Stimulated activated memory B cell treated with anti-CD40 and anti-IgM and Interleukin-4, amounts not matched to agents 10 μg/mL and 1 μg/mL and 100 μg/mL, for 72 hours (primary cell): Measurements from ENCODE around the gene MARCHF2.
A peak's percentile ranks its signal among the peaks of the same experiment; 100 is the strongest.
"Not testable (repeated sequence)": the region's sequence is repeated elsewhere in the genome, so short reads cannot be mapped to it uniquely, and the experiment has no call there.

Experiments
- ATAC-seq: fragments of 150-1000 bp; cut with Tn5 transposase; 2 replicates; pipeline ENCODE4 v1.10.0; 2021
- H3K27ac Mint-ChIP-seq: one replicate; pipeline ENCODE4 v1.8.0; 2022; ENCODE audit warnings: mild to moderate bottlenecking, mixed read lengths
- H3K27me3 Mint-ChIP-seq: one replicate; pipeline ENCODE4 v1.8.0; 2022; ENCODE audit warnings: mixed read lengths
- H3K36me3 Mint-ChIP-seq: one replicate; pipeline ENCODE4 v1.8.0; 2022; ENCODE audit warnings: mixed read lengths
- H3K4me1 Mint-ChIP-seq: one replicate; pipeline ENCODE4 v1.8.0; 2022; ENCODE audit warnings: mixed read lengths
- H3K4me3 Mint-ChIP-seq: one replicate; pipeline ENCODE4 v1.8.0; 2022; ENCODE audit warnings: mild to moderate bottlenecking, moderate library complexity, mixed read lengths
- H3K9me3 Mint-ChIP-seq: one replicate; pipeline ENCODE4 v1.8.0; 2022; ENCODE audit warnings: mixed read lengths

Gene MARCHF2

DNA sequence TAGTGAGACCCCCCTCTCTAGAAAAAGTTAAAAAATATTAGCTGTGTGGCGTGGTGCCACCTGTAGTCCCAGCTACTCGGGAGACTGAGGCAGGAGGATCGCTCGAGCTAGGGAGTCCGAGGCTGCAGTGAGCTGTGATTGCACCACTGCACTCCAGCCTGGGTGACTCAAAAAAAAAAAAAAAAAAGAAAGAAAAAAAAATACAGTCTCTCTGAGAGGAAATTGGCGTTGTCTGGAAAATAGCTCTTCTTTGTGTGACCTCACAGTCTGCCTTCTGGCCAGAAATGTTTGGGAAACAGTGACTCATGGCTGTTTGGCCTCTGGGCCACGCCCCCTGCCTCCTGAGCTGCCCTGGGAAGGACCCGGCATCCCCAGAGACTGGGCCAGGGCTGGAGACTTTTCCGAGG lies 10.7 kb downstream of the MARCHF2 start:
- Mint-ChIP-seq H3K27me3 (no peaks in the 10 kb centered on the region), H3K36me3 (peaks cover 33% of the 10 kb centered on the region), H3K4me3 (no peak overlapping the region), H3K4me1 (no peaks in the 10 kb centered on the region), H3K9me3 (no peaks in the 10 kb centered on the region), H3K27ac (no peak overlapping the region)
- ATAC-seq = no peak

DNA sequence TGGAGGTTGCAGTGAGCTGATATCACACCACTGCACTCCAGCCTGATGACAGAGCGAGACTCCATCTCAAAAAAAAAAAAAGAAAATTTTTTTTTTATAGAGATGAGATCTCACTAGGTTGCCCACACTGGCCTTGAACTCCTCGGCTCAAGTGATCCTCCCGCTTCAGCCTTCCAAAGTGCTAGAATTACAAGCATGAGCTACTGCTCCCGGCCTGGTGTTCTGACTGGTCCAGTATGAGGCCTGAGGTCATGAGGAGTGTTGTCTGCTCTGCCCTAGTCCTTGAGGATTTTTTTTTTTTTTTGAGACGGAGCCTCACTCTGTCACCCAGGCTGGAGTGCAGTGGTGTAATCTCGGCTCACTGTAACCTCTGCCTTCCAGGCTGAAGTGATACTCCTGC lies 12.2 kb downstream of the MARCHF2 start:
- not testable (repeated sequence) for H3K9me3 Mint-ChIP-seq, ATAC-seq, H3K27me3 Mint-ChIP-seq, H3K4me1 Mint-ChIP-seq, H3K4me3 Mint-ChIP-seq, H3K27ac Mint-ChIP-seq
- H3K36me3 Mint-ChIP-seq = peaks cover 38% of the 10 kb centered on the region

DNA sequence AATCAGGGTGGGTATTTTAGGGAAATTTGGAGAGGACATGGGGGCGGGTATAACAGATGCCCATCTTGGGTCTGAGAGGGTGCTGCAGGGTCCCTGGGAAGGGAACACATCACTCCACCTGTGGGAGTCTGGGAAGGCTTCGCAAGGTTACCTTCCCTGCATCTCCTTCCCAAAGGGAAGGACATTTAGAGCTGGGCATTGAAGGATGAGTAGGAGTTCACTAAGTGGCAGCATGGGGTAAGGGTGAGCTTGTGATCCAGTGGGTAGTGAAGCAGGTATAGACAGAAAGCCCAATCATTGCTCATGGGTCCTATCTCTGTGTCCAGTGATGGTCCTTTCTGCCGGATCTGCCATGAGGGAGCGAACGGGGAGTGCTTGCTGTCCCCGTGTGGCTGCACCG lies 13.2 kb downstream of the MARCHF2 start:
- no peaks in the 10 kb centered on the region for H3K9me3 Mint-ChIP-seq

DNA sequence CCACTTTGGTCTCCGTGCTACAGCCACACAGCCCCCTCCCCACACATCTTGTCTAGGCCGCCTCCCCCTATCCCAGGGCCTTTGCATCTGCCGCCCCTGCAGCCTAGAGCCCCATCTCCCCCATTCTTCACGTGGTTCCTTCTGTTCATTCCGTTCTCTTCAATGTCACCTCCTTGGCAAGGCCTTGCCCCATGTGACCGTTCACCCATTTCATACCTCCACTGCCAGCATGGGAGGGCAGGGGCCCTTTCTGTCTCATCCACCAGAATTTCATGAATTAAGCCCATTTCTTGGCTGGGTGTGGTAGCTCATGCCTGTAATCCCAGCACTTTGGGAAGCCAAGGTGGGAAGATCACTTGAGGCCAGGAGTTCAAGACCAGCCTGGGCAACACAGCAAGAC lies 15.9 kb downstream of the MARCHF2 start:
- H3K4me1 Mint-ChIP-seq = no peaks in the 10 kb centered on the region
- H3K27me3 Mint-ChIP-seq = no peaks in the 10 kb centered on the region
- no peak overlapping the region for H3K4me3 Mint-ChIP-seq
- H3K36me3 Mint-ChIP-seq = peaks cover 32% of the 10 kb centered on the region
- no peaks in the 10 kb centered on the region for H3K9me3 Mint-ChIP-seq
- H3K27ac Mint-ChIP-seq = no peak overlapping the region
- no peak for ATAC-seq

More for the DNA sequence above, 13.2 kb downstream of the MARCHF2 start:
- peaks cover 46% of the 10 kb centered on the region for H3K36me3 Mint-ChIP-seq
- H3K4me1 Mint-ChIP-seq = no peaks in the 10 kb centered on the region
- ATAC-seq = no peak
- H3K4me3 Mint-ChIP-seq = no peak overlapping the region
- no peak overlapping the region for H3K27ac Mint-ChIP-seq
- H3K27me3 Mint-ChIP-seq = no peaks in the 10 kb centered on the region

DNA sequence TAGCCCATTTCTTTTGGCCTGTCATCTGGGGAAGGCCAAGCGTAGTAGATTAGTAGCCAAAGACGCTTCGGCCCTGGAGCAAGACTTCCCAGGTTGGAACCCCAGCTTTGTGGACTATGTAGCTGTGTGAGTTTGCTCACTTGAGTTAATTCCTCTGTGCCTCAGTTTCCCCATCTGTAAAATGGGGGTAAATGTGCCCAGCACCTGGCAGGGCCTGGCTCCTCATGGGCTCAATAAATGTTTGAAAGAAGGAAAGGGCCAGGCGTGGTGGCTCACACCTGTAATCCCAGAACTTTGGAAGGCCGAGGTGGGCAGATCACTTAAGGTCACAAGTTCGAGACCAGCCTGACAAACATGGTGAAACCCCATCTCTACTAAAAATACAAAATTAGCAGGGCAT lies 16.7 kb downstream of the MARCHF2 start:
- no peak for ATAC-seq
- Mint-ChIP-seq H3K36me3 (peaks cover 32% of the 10 kb centered on the region), H3K27me3 (no peaks in the 10 kb centered on the region), H3K4me3 (no peak overlapping the region), H3K27ac (no peak overlapping the region), H3K4me1 (no peaks in the 10 kb centered on the region), H3K9me3 (no peaks in the 10 kb centered on the region)

DNA sequence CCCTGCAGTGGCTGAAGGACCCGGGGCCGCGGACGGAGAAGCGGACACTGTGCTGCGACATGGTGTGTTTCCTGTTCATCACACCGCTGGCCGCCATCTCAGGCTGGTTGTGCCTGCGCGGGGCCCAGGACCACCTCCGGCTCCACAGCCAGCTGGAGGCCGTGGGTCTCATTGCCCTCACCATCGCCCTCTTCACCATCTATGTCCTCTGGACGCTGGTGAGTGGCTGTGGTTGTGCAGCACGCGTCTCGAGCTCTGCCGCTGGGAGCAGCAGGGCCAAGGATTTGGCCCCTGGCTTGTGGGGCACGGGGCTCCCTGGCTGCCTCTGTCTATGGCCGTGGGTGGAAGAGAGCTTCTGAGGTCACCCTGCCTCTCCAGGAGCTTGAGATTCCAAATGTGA lies 17.5 kb downstream of the MARCHF2 start:
- Mint-ChIP-seq H3K4me1 (peaks cover 1% of the 10 kb centered on the region), H3K36me3 (peaks cover 38% of the 10 kb centered on the region), H3K9me3 (no peaks in the 10 kb centered on the region), H3K4me3 (no peak overlapping the region), H3K27ac (no peak overlapping the region), H3K27me3 (no peaks in the 10 kb centered on the region)
- ATAC-seq = no peak

DNA sequence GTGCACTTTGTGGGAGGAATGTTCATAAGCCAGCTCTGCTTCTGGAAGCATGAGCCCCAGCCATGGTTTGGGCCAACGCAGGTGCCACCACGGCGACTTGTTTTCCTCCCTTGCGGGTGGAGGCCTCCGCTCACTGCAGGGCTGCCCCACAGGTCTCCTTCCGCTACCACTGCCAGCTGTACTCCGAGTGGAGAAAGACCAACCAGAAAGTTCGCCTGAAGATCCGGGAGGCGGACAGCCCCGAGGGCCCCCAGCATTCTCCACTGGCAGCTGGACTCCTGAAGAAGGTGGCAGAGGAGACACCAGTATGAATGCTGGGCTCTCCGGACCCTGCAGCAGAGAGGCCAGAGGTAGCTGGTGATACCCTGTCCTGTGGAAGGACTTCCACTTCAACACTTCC lies 25.1 kb downstream of the MARCHF2 start:
- peaks cover 7% of the 10 kb centered on the region for H3K4me1 Mint-ChIP-seq
- no peak for ATAC-seq
- H3K9me3 Mint-ChIP-seq = no peaks in the 10 kb centered on the region
- no peak overlapping the region for H3K27ac Mint-ChIP-seq
- no peak overlapping the region for H3K4me3 Mint-ChIP-seq
- H3K27me3 Mint-ChIP-seq = no peaks in the 10 kb centered on the region
- H3K36me3 Mint-ChIP-seq = peaks cover 12% of the 10 kb centered on the region

DNA sequence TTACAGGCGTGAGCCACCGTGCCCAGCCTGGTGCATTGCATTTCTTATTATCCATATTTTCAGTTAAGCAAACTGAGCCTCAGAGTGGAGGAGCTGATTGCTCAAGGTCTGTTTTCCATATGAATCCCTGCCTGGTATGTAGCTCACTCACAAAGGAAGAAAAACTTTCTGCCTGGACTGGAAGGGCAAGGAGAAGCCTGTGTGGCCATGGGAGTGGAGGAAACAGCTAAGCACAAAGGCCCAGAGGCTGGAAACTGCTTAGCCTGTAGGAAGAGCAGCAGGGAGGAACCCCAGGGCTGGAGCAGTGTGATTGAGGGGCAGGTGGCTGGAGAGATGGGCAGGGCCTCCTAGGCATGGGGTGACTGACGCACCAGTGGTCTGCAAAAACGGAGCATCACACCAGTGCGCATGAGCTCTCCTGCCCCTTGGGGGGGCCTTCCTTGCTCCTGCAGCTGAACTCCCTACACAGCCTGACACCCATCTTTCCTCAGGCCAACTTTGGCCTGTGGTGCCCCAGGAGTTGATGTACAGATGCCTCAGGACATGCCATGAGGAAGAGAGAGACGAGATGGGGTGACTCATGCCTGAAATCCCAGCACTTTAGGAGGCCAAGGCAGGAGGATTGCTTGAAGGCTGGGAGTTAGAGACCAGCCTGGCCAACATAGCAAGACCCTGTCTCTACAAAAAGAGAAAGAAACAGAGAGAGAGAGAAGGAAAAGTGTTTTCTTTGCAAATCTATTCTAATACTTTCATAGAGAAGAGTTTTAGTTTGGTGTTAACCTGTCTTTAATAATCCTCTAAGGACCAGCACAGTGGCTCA lies 28.8 kb downstream of the MARCHF2 start:
- peaks cover 16% of the 10 kb centered on the region for H3K4me1 Mint-ChIP-seq
- peaks cover 7% of the 10 kb centered on the region for H3K36me3 Mint-ChIP-seq
- H3K9me3 Mint-ChIP-seq = no peaks in the 10 kb centered on the region
- no peak for ATAC-seq
- no peak overlapping the region for H3K27ac Mint-ChIP-seq
- H3K27me3 Mint-ChIP-seq = no peaks in the 10 kb centered on the region
- H3K4me3 Mint-ChIP-seq = no peak overlapping the region

DNA sequence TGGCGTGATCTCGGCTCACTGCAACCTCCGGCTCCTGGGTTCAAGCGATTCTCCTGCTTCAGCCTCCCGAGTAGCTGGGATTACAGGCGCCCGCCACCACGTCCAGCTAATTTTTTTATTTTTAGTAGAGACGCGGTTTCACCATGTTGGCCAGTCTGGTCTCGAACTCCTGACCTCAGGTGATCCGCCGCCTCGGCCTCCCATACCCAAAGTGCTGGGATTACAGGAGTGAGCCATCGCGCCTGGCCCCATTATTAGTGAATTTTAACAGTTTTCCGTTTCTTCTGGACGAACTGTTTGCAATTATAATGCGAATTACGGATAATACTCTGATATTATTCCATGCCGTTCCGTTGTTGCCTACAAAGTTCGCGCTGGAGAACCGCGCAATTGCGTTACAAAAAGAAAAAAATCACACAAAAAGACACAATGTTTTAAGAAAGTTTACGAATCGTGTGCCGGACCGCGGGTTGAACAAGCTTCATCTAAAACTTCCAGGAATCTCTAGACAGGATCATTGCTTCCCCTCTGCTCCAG lies 31.1 kb downstream of the MARCHF2 start:
- peaks cover 39% of the 10 kb centered on the region for H3K4me1 Mint-ChIP-seq
- H3K9me3 Mint-ChIP-seq, H3K27me3 Mint-ChIP-seq, ATAC-seq: not testable (repeated sequence)
- H3K4me3 Mint-ChIP-seq = peak overlapping the region; percentile 90
- peak overlapping the region; percentile 89 for H3K27ac Mint-ChIP-seq
- peaks cover 17% of the 10 kb centered on the region for H3K36me3 Mint-ChIP-seq

DNA sequence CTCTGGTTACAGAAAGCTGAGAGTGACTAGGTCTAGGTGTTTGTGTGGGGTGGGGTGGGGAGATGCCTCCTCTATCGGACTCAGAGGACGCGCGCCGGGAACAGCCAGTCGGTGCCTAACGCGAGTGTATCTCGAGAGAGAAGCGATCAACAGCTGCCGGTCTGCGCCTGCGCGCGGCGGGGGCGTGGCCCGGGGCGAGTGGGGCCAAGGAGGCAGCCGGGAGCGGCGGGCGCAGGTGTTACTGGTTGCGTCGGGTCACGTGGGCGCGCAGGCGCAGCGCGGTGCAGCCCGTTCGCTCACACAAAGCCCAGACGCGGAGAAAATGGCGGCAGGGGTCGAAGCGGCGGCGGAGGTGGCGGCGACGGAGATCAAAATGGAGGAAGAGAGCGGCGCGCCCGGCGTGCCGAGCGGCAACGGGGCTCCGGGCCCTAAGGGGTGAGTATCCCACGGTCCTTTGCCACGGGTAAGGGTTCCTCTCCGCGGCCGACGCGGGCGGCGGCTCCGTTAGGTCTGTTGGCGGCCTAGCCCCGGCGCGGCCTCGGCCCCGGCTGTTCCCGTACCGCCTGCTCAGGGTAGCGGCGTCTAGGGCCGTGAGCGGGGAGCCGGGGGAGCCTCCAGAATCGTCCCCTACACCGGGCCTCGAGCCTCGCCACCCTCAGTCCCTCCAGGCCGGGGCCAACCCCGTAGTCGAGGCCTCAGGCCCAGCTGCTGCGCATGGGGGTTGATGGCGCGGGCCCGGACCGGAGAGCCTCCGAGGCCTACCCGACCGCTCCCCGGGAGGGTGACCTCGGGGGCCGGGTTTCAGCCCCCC lies 31.8 kb downstream of the MARCHF2 start, which contains the start of gene HNRNPM:
Gene HNRNPM (plus strand): TSS at position 299 of the 811 bp plus-strand sequence. CDS start 24 bp downstream, at position 323.
- Mint-ChIP-seq H3K27me3 (no peaks in the 10 kb centered on the region), H3K27ac (peak within 1 kb of the TSS; percentile 89), H3K4me3 (peak within 1 kb of the TSS; percentile 90), H3K9me3 (no peaks in the 10 kb centered on the region), H3K36me3 (peaks cover 19% of the 10 kb centered on the region), H3K4me1 (peaks cover 42% of the 10 kb centered on the region)
- peak; percentile 98 for ATAC-seq

DNA sequence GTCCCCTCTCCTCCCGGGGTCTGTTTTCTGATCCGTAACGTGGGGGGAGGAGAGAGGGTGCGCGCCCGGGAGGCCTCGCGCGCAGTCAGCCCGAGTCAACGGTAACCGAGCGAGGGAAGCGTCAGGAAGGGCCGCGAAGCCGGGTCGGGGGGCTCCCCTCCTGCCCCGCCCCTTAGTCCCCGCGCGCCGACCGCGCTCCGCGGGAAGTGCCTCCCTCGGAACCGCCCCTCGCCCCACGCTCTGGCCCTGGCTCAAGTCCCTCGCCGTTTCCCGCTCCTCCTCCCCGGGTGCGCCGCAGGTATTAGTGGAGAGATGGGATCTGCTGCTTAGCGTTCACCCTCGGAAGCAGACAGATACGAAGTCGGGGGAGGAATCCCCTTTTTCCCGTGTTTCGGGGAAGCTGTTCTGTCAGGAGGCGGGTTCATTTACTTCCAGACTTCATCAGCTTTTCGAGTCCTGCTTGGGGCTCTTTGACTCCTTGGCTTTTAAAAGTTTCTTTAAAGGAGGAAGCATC lies 32.4 kb downstream of the MARCHF2 start:
- Mint-ChIP-seq H3K4me1 (peaks cover 47% of the 10 kb centered on the region), H3K4me3 (peak overlapping the region; percentile 90), H3K36me3 (peaks cover 22% of the 10 kb centered on the region), H3K27me3 (no peaks in the 10 kb centered on the region), H3K9me3 (no peaks in the 10 kb centered on the region), H3K27ac (peak overlapping the region; percentile 89)
- ATAC-seq = peak; percentile 51

DNA sequence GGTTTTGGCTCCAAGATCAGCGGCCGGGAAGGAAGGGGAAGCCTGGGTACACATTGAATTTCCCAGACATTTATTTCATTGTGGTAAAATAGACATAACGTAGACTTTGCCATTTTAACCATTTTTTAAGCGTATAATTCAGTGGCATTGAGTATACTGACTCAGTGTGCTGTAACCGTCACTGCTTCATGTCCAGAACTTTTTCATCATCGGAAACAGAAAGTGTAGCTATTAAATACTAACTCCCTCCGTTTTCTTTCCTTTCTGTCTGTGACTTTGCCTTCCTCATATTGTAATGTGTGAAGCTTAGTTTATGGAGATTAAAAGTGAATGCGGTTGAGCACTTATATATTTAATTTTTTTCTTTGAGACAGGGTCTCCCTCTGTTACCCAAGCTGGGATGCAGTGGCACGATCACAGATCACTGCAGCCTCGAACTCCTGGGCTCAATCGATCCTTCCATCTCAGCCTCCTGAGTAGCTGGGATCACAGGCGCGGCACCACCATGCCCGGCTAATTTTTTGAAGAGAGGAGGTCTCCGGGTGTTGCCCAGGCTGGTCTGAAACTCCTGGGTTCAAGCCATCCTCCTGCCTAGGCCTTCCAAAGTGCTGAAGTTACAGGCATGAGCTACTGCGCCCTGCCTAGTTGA lies 33.1 kb downstream of the MARCHF2 start:
- peaks cover 22% of the 10 kb centered on the region for H3K36me3 Mint-ChIP-seq
- H3K4me3 Mint-ChIP-seq = peak overlapping the region; percentile 90
- peaks cover 52% of the 10 kb centered on the region for H3K4me1 Mint-ChIP-seq
- no peak for ATAC-seq
- H3K27me3 Mint-ChIP-seq = no peaks in the 10 kb centered on the region
- peak overlapping the region; percentile 89 for H3K27ac Mint-ChIP-seq
- H3K9me3 Mint-ChIP-seq = no peaks in the 10 kb centered on the region

DNA sequence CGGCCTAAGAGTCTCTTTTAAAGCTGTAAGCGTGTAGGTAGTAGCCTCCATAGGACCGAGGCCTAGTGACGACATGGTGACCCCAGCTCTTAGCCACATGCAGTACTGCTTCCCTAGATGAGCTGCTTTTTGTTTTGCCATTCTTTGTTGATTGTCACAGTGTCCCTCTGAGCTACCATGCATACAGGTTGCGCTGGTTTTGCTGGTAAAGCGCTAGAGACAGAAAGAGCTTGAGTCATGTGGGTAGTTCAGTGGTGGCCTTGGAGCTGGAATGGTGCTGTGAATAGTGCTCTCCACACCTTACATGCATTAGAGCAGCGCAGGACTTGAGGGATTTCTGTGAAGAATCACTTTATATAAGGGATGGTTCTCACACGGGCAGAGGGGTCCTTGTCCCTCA lies 36.7 kb downstream of the MARCHF2 start:
- H3K9me3 Mint-ChIP-seq = no peaks in the 10 kb centered on the region
- peaks cover 32% of the 10 kb centered on the region for H3K36me3 Mint-ChIP-seq
- peak; percentile 8 for ATAC-seq
- peak overlapping the region; percentile 44 for H3K4me3 Mint-ChIP-seq
- peak overlapping the region; percentile 60 for H3K27ac Mint-ChIP-seq
- no peaks in the 10 kb centered on the region for H3K27me3 Mint-ChIP-seq
- peaks cover 85% of the 10 kb centered on the region for H3K4me1 Mint-ChIP-seq

DNA sequence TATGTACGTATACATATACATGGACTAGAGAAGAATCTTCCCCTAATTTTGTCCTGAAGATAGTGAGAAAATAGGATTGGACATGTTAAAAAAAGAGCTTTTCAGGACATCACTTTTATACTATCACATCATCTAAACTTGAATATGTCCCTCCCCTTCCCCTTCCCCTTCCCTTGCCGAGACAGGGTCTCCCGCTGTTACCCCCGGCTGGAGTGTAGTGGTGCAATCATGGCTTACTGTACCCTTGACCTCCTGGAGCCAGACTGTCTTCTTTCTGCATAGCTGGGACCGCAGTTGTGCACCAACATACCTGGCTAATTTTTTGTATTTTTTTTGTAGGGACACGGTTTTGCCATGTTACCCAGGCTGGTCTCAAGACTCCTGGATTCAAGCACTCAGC lies 38.3 kb downstream of the MARCHF2 start:
- H3K4me1 Mint-ChIP-seq = peaks cover 90% of the 10 kb centered on the region
- no peaks in the 10 kb centered on the region for H3K9me3 Mint-ChIP-seq
- ATAC-seq = no peak
- peaks cover 40% of the 10 kb centered on the region for H3K36me3 Mint-ChIP-seq
- H3K4me3 Mint-ChIP-seq = no peak overlapping the region
- H3K27me3 Mint-ChIP-seq = no peaks in the 10 kb centered on the region
- peak overlapping the region; percentile 49 for H3K27ac Mint-ChIP-seq

DNA sequence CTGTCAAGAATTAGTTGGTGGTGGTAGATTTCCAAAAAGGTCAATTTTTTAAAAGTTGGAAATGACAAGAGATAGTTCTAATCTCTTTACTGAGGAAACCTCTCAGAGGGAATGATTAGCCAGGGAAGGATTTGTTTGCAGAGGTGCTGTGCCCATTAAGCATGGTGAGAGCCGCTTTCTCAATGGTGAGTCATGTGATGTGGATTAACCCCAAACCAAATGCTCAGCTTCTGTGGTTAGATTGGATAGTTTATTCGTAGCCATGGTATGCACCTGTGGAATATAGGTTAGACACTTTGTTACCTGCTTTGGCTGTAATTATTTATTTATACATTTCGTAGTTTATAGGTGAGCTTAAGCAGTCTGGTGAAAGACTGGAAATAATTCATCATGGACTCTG lies 38.8 kb downstream of the MARCHF2 start:
- H3K36me3 Mint-ChIP-seq = peaks cover 44% of the 10 kb centered on the region
- no peak overlapping the region for H3K27ac Mint-ChIP-seq
- H3K4me1 Mint-ChIP-seq = peaks cover 90% of the 10 kb centered on the region
- H3K9me3 Mint-ChIP-seq = no peaks in the 10 kb centered on the region
- H3K27me3 Mint-ChIP-seq = no peaks in the 10 kb centered on the region
- no peak for ATAC-seq
- no peak overlapping the region for H3K4me3 Mint-ChIP-seq
